Heart right ventricle (tissue), 16 donors: ENCODE measurements around the gene TPCN1. TPM values are rescaled to one million over a fixed set of nuclear protein-coding genes. Genes with fewer than 3 reads are reported as not detected.

ENCODE experiments used
- ATAC-seq, 8 donors: fragments of 200-7000 bp; cut with Tn5 transposase; one replicate each; pipeline ENCODE4 v1.9.1; 2020; ENCODE audit warnings: mild to moderate bottlenecking in 8 of 8, moderate library complexity in 8 of 8, moderate number of reproducible peaks in 1 of 8
- DNase-seq, 2 donors: peaks; one replicate each; pipeline ENCODE4 v3.0.0-alpha.2; 2020
- H3K27ac ChIP-seq, 10 donors: fragments of 200-600 bp; sonication (generic) in 2 of 10; one replicate each; pipeline versions ENCODE4 v1.5.0 to v1.8.0; 2020 to 2022; ENCODE audit warnings: mild to moderate bottlenecking in 3 of 10
- H3K27me3 ChIP-seq, 7 donors: fragments of 200-600 bp; one replicate each; pipeline ENCODE4 v1.8.0; 2021 to 2022; ENCODE audit warnings: mild to moderate bottlenecking in 2 of 7
- H3K36me3 ChIP-seq, 9 donors: fragments of 200-600 bp; sonication (generic) in 1 of 9; one replicate each; pipeline versions ENCODE4 v1.5.0 to v1.8.0; 2020 to 2022; ENCODE audit warnings: mild to moderate bottlenecking in 2 of 9
- H3K4me1 ChIP-seq, 9 donors: fragments of 200-600 bp; sonication (generic) in 1 of 9; one replicate each; pipeline versions ENCODE4 v1.5.0 to v1.8.0; 2020 to 2022; ENCODE audit warnings: mild to moderate bottlenecking in 4 of 9
- H3K4me3 ChIP-seq, 10 donors: fragments of 200-600 bp; sonication (generic) in 2 of 10; one replicate each; pipeline versions ENCODE4 v1.5.0 to v1.8.0; 2020 to 2022; ENCODE audit warnings: mild to moderate bottlenecking in 7 of 10, moderate library complexity in 2 of 10
- H3K9me3 ChIP-seq, 11 donors: fragments of 200-600 bp in 10 of 11; sonication (generic) in 2 of 11; one replicate each; pipeline versions ENCODE4 v1.5.0 to v1.8.0; 2013 to 2022; ENCODE audit warnings: mild to moderate bottlenecking in 2 of 11, control low read depth in 1 of 11, moderate library complexity in 1 of 11
- WGBS, 2 donors: extraction: QIAGEN DNeasy Blood & Tissue Kit; methylation state at CpG; one replicate each; pipeline ENCODE4 v1.1.7; 2013; ENCODE audit warnings: inconsistent platforms in 1 of 2; 5-methylcytosine and 5-hydroxymethylcytosine counted together
- intact Hi-C, 10 donors: fragments of 100-400 bp; cut with DNase I; formaldehyde crosslinking; loops; one replicate each; pipeline versions ENCODE4 v1.11.1 to v1.14.2; 2022
- polyA plus RNA-seq, 2 donors: library from polyadenylated mRNA; stranded (reverse); fragments of 200-250 nt; gene quantifications; one replicate each; pipeline ENCODE4 v1.2.3, GENCODE V29; 2013
- total RNA-seq, 10 donors: library from RNA; stranded (reverse); fragmentation: NEBNext Ultra II Directional in 3 of 10; extraction: Animal tissue kit (Norgen Biotek cat#: 25700) in 3 of 10; gene quantifications; one replicate each; pipeline versions ENCODE4 v1.2.1 to v1.2.4, GENCODE V29; 2021 to 2023
- TF ChIP-seq, protein P1 (sequence below), 9 donors: fragments of 200-600 bp; sonication (generic) in 2 of 9; IDR thresholded peaks; one replicate each; pipeline versions ENCODE4 v1.5.0 to v1.8.0; 2021 to 2022; ENCODE audit warnings: antibody characterized with exemption in 9 of 9, mild to moderate bottlenecking in 5 of 9, moderate library complexity in 1 of 9
- donor health status: Arrhythmogenic right ventricular cardiomyopathy.
- donor health status: ischemic (EF 13 %, LVEDD 7.1; RV severe dilation, severe dysfunction).
- donor health status: healthy with polysubstance abuse.
- donor health status: DM: no; HTN: yes; CAD: no.
- donor health status: DM: no; HTN: no; CAD: no.
- donor health status: ischemic (EF 25% LVEDD 6.9; RV normal size, moderate dysfunction).
- donor health status: ischemic (EF 25% LVEDD 5.7; RV mildly dilated, moderate dysfunction).
- donor health status: healthy.
- donor health status: DM: yes; HTN: yes; CAD: no.
- donor health status: Ischemic cardiomyopathy.
- donor health status: ischemic (EF 35%, LVEDD 5.7; RV mildly dilated, moderate dysfunction).
- donor health status: nonischemic (EF 11% LVEDD 7.7; RV severe dilation, severe dysfunction).
- donor health status: DM: yes; HTN: yes; CAD: no.
- donor health status: PGD.
- donor health status: ischemic (EF 29% LVEDD 5.4; RV normal size, mild dysfunction).
- donor health status: nonischemic (EF 23%, LVEDD 6.1; RV moderate dilation, normal function).

The TPCN1 gene
- total and polyA plus RNA-seq, 12 donors = 16.4 to 163 (median 127) TPM

DNA sequence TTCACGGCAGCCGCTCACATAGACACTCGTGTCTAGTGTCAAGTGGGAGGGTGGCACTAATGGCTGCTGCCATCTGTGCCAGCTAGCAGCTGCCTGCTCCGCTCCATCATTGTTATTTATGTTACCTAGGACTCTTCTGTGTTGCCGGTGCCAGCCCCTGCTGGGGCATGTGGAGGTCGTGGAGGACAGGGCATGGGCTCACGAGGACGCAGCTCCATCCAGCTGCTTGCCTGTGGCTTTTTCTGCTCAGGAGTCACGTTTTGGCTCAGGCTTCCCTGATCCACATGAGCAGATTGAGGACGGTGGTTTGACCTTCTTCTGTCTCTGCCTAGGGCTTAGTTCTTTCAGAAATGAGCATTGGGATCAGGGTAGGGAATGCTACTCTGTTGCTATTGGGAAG is 31.2 kb downstream of the TPCN1 start:
- Histone ChIP-seq H3K4me3 (no peak overlapping the region), H3K27me3 (no peaks in the 10 kb centered on the region), H3K36me3 (peaks cover 0 to 67% (median 16%) of the 10 kb centered on the region in 9 donors), H3K27ac (peak overlapping the region; percentile 31 to 98 (median 76)), H3K4me1 (peaks cover 0 to 45% (median 14%) of the 10 kb centered on the region in 9 donors), H3K9me3 (peaks cover 0 to 18% (median 9%) of the 10 kb centered on the region in 11 donors)
- 50 to 64% methylated on average over 10 of the region's 10 CpGs for WGBS, 2 donors
- intact Hi-C loops = no loop called here
- DNase-seq = peak; percentile 55 to 58
- peak; percentile 66 to 90 (median 84) for ATAC-seq
- TF ChIP-seq, protein P1, sequence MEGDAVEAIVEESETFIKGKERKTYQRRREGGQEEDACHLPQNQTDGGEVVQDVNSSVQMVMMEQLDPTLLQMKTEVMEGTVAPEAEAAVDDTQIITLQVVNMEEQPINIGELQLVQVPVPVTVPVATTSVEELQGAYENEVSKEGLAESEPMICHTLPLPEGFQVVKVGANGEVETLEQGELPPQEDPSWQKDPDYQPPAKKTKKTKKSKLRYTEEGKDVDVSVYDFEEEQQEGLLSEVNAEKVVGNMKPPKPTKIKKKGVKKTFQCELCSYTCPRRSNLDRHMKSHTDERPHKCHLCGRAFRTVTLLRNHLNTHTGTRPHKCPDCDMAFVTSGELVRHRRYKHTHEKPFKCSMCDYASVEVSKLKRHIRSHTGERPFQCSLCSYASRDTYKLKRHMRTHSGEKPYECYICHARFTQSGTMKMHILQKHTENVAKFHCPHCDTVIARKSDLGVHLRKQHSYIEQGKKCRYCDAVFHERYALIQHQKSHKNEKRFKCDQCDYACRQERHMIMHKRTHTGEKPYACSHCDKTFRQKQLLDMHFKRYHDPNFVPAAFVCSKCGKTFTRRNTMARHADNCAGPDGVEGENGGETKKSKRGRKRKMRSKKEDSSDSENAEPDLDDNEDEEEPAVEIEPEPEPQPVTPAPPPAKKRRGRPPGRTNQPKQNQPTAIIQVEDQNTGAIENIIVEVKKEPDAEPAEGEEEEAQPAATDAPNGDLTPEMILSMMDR (IDR thresholded peaks at IDR 0.05) = no peak

DNA sequence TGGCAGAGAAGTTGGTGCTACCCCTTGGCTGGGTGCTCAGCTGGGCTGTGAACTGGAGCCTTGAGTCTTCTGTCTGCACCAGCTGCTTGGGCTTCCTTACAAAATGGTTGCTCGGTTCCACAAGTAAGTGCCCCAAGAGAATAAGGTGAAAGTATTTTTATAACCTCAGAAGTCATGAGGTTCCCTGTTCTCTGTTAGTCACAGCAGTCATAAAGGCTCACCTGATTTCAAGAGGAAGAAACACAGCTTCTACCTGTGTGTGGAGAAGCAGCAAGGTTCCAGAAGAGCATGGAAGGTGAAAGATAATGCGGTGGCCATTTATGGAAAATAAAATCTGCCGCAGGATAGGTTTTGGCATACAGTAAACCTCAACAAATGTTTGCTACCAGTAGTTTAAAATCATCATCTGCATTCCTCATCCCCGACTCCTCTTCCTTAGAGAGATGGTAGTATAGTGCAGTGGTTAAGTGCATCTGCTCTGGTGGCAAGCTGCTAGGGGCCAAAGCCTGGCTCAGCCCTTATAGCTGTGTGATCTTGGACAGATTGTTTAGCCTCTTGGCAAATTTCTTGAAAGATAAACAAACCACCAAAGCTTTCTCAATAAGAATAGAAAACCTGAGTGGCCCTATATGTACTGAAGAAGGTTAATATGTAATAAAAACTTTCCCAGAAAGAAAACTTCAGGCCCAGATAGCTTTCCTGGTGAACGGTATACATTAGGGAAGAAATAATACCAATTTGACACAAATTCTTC is 32.4 kb downstream of the TPCN1 start:
- no peaks in the 10 kb centered on the region for H3K27me3 ChIP-seq
- intact Hi-C loops = no loop called here
- no peak overlapping the region for H3K4me3 ChIP-seq
- DNase-seq (no peak), ATAC-seq (no peak)
- WGBS, 2 donors = 97 to 98% methylated on average over 5 of the region's 5 CpGs
- TF ChIP-seq, protein P1 (IDR thresholded peaks at IDR 0.05) = no peak
- peak overlapping the region in 8 of 10 donors; percentile 47 to 98 (median 80) for H3K27ac ChIP-seq
- H3K36me3 ChIP-seq = peaks cover 0 to 55% (median 16%) of the 10 kb centered on the region in 9 donors
- H3K9me3 ChIP-seq = peaks cover 0 to 18% (median 9%) of the 10 kb centered on the region in 11 donors
- peaks cover 0 to 41% (median 15%) of the 10 kb centered on the region in 9 donors for H3K4me1 ChIP-seq

DNA sequence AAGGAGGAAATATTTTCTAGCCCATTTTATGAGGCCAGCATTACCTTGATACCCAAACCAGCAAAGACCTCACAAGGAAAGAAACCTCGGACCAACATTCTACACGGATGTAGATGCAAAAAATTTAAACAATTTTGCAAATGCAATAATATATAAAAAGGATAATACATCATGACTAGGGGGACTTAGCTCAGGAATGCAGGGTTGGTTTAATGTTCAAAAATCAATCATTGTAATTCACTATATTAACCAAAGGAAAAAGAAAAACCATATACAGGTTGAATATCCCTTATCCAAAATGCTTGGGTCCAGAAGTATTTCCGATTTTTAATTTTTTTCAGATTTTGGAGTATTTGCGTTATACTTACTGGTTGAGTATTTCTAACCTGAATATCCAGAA is 33.0 kb downstream of the TPCN1 start:
- intact Hi-C loops = no loop called here
- H3K36me3 ChIP-seq = peaks cover 0 to 49% (median 16%) of the 10 kb centered on the region in 9 donors
- peak overlapping the region in 3 of 10 donors; percentile 82 to 98 (median 83) for H3K27ac ChIP-seq
- no peaks in the 10 kb centered on the region for H3K27me3 ChIP-seq
- ATAC-seq (no peak), DNase-seq (no peak)
- 83 to 98% methylated on average over 4 of the region's 4 CpGs for WGBS, 2 donors
- TF ChIP-seq, protein P1 (IDR thresholded peaks at IDR 0.05) = no peak
- H3K4me1 ChIP-seq = peaks cover 2 to 43% (median 21%) of the 10 kb centered on the region in 9 donors
- H3K4me3 ChIP-seq = no peak overlapping the region
- peaks cover 0 to 18% (median 9%) of the 10 kb centered on the region in 11 donors for H3K9me3 ChIP-seq

DNA sequence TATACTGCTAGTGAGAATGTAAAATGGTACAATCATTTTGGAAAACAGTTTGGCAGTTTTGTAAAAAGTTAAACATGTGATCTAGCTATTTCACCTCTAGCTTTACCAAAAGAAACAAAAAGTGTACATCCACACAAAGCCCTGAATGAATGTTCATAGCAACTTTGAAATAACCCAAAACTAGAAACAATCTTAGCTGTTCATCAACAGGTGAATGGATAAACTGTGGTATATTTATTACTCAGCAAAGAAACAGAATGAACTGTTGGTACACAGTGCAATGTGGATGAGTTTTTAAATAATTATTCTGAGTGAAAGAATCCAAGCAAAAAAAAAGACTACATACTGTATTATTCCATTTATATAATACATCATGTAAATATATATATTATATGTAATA is 36.3 kb downstream of the TPCN1 start:
- ATAC-seq (no peak), DNase-seq (no peak)
- intact Hi-C loops = loop anchor here in 1 of 10 donors (5.0 kb wide), 1 partner anchor 35 kb away; the partner anchor contains the start of gene TPCN1
- Histone ChIP-seq H3K27ac (peak overlapping the region in 2 of 10 donors; percentile 80 to 86), H3K4me3 (no peak overlapping the region), H3K9me3 (peaks cover 0 to 18% (median 9%) of the 10 kb centered on the region in 11 donors), H3K36me3 (peaks cover 0 to 43% (median 7%) of the 10 kb centered on the region in 9 donors), H3K27me3 (no peaks in the 10 kb centered on the region), H3K4me1 (peaks cover 15 to 52% (median 47%) of the 10 kb centered on the region in 9 donors)
- TF ChIP-seq, protein P1 (IDR thresholded peaks at IDR 0.05) = no peak
